NK-92 treated with Interleukin-12 subunit alpha and Interleukin-12 subunit beta, amount 100 ng/mL, for 24 hours (cell line): Measurements from ENCODE around the gene RNU5B-1.
"Not testable (repeated sequence)": the region's sequence is repeated elsewhere in the genome, so short reads cannot be mapped to it uniquely, and the experiment has no call there.

Source experiments
- DNase-seq: peaks from one replicate; lab custom pipeline; 2025; lab: John Stamatoyannopoulos, UW

Gene RNU5B-1

GRCh38 chr15:65304381-65305149 lies at the start of gene RNU5B-1:
RNU5B-1 (plus strand) TSS chr15:65304677.
- DNase-seq, result peak; percentile 78

GRCh38 chr15:65254758-65255157 lies 49.7 kb upstream of the RNU5B-1 start:
- DNase-seq, result no peak

GRCh38 chr15:65255486-65256140 lies 48.9 kb upstream of the RNU5B-1 start:
- DNase-seq, result no peak

GRCh38 chr15:65258375-65259262 lies 45.9 kb upstream of the RNU5B-1 start:
- no peak for DNase-seq

GRCh38 chr15:65259367-65259797 lies 45.1 kb upstream of the RNU5B-1 start:
- DNase-seq, result no peak

- DNase-seq, result no peak
These were observed 43.5 kb upstream of the RNU5B-1 start for GRCh38 chr15:65260968-65261367.

GRCh38 chr15:65263313-65263712 lies 41.2 kb upstream of the RNU5B-1 start:
- DNase-seq, result no peak

GRCh38 chr15:65264863-65265430 lies 39.5 kb upstream of the RNU5B-1 start:
- no peak for DNase-seq

- DNase-seq, result no peak
These were observed 38.0 kb upstream of the RNU5B-1 start for GRCh38 chr15:65266469-65266868.

GRCh38 chr15:65268411-65268810 lies 36.1 kb upstream of the RNU5B-1 start:
- no peak for DNase-seq

GRCh38 chr15:65270811-65271545 lies 33.5 kb upstream of the RNU5B-1 start:
- DNase-seq, result not testable (repeated sequence)

GRCh38 chr15:65275104-65275727 lies 29.3 kb upstream of the RNU5B-1 start:
- DNase-seq, result no peak

- DNase-seq, result no peak
These were observed 28.8 kb upstream of the RNU5B-1 start for GRCh38 chr15:65275728-65276126.

- no peak for DNase-seq
These were observed 27.5 kb upstream of the RNU5B-1 start for GRCh38 chr15:65277015-65277414.

GRCh38 chr15:65278480-65278879 lies 26.0 kb upstream of the RNU5B-1 start:
- no peak for DNase-seq

GRCh38 chr15:65285291-65286068 lies 19.0 kb upstream of the RNU5B-1 start:
- no peak for DNase-seq

GRCh38 chr15:65286069-65286703 lies 18.3 kb upstream of the RNU5B-1 start:
- no peak for DNase-seq

- peak; percentile 95 for DNase-seq
These were observed 17.6 kb upstream of the RNU5B-1 start, which contains the start of gene PARP16 for GRCh38 chr15:65286704-65287519. PARP16 (minus strand) TSS chr15:65286883; CDS start chr15:65286426, 457 bp downstream.

- DNase-seq, result no peak
These were observed 17.0 kb upstream of the RNU5B-1 start for GRCh38 chr15:65287520-65287855.
